ENCODE measurements around the gene CEMIP2.
A peak's percentile ranks its signal among the peaks of the same experiment; 100 is the strongest.

Gene CEMIP2

GRCh38 chr9:71791875-71792274 is 23.6 kb upstream of the CEMIP2 start:
- H3K27ac ChIP-seq, result no peak overlapping the region
- no peak for TF ChIP-seq CTCF (IDR thresholded peaks at IDR 0.05)

DNA sequence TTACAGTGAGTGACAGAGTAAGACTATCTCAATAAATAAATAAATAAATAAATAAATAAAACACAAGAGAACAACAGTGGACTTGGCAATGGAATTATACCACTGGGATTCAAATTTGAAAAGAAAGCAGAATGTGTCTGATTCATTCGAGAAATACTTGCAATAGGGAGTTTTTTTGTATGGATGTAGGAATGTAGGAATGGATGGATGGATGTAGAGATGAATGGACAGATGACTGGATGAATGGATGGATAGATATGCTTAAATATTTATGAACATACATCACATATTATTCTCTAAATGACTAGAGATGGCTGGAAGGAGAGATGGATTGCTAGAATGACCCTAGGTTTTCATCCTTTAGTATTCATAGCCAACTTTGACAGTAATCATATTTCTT is 22.0 kb upstream of the CEMIP2 start:
- no peak overlapping the region for H3K27ac ChIP-seq
- TF ChIP-seq ZFX (IDR thresholded peaks at IDR 0.05; ENCODE audit: borderline replicate concordance) (no peak), CTCF (IDR thresholded peaks at IDR 0.05) (no peak)

DNA sequence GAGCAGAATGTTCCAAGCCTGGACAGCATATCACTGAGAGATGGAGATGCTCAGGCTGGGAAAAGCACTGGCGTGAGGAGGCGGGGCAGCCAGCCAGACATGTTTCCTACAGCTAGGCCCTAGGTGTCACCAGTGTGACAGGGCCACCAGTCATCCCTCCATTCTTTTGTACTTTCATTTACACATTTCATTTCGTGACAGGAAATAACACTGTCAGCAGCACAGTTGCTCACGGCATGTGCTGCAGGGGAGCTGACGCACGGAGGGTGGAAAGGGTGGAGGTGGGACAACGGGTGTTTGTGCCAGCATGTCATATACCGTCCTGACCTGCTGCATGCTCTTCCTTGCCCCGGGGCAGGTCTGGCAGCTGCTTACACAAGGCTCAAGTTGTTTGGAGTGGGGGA is 14.8 kb upstream of the CEMIP2 start:
- 0 out of 2 replicates have a peak, but pooled peaks have one; percentile 4 for TF ChIP-seq CTCF (IDR thresholded peaks at IDR 0.05)
- no peak for TF ChIP-seq ZFX (IDR thresholded peaks at IDR 0.05; ENCODE audit: borderline replicate concordance)
- H3K27ac ChIP-seq, result no peak overlapping the region

GRCh38 chr9:71781391-71781790 is 13.1 kb upstream of the CEMIP2 start:
- no peak overlapping the region for H3K27ac ChIP-seq
- TF ChIP-seq ZFX (IDR thresholded peaks at IDR 0.05; ENCODE audit: borderline replicate concordance) (no peak), CTCF (IDR thresholded peaks at IDR 0.05) (no peak)

DNA sequence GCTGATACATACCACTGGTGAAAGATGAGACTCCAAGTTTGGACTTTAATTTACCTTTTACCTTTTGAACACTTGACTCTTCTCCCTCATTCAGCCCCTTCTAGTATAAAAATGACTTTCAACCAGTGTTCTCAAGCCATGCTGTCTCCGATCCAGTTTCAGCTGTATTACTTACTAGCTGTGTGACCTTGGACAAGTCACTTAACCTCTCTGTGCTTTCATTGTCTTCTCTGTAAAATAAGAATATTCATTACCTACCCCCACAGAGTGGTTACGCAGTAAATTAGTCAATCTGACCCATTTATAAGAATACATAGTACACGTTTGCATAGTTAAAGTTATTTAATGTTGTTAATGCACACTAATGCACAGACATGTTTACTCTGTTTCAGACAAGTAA is 12.6 kb upstream of the CEMIP2 start:
- H3K27ac ChIP-seq, result no peak overlapping the region
- TF ChIP-seq ZFX (IDR thresholded peaks at IDR 0.05; ENCODE audit: borderline replicate concordance) (no peak), CTCF (IDR thresholded peaks at IDR 0.05) (no peak)

DNA sequence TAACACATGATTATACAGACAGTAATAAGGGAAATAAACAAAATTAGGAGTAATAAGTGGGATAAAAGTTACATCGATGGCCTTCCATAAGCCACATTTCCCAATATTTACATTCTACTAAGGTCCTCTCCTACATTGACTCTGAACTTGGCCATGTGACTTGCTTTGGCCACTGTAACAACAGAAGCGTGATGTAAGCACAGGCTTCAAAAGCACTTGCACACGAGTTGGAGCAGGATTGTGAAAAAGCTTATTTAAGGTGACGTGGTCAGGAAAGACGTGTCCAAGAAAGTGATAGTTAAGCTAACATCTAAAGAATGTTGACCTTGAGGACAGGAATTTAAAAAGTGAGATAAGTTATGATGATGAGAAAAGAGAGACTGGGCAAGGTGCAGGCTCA is 9.8 kb upstream of the CEMIP2 start:
- no peak overlapping the region for H3K27ac ChIP-seq
- TF ChIP-seq ZFX (IDR thresholded peaks at IDR 0.05; ENCODE audit: borderline replicate concordance), result no peak
- TF ChIP-seq CTCF (IDR thresholded peaks at IDR 0.05), result no peak

DNA sequence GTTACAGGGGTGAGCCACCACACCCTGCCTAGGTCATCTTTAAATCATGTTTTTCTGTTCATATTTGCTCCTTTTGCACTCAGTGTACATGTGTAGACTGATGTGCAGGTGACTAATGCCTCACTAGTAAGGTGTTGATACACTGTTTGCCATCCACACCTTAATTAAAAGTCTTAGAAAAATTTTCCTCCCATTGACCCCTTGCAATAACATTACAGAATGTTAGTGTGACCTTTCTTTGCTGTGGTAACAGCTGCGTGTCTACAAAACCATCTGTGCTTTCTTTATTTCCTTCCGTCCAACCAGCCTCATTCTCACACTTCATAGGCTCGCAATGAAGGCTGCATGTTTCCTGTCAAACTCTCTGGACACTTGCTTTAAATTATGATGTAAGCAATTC is 6.6 kb upstream of the CEMIP2 start:
- TF ChIP-seq CTCF (IDR thresholded peaks at IDR 0.05), result no peak
- H3K27ac ChIP-seq, result no peak overlapping the region

All from 22Rv1 (cell line).